ENCODE results near the gene CFAP54. TPM values are rescaled to one million over a fixed set of nuclear protein-coding genes. Genes with fewer than 3 reads are reported as not detected.

The CFAP54 gene
- total RNA-seq, 1 donor from 2014 or later = 0.54 TPM

GRCh38 chr12:96466939-96467751 is 22.2 kb upstream of the CFAP54 start:
- H3K4me3 Mint-ChIP-seq = no peak overlapping the region
- TF ChIP-seq CTCF (IDR thresholded peaks at IDR 0.05; ENCODE audit: unreplicated experiment) = no peak

GRCh38 chr12:96471368-96472050 is 17.9 kb upstream of the CFAP54 start:
- no peaks in the 10 kb centered on the region for H3K27me3 Mint-ChIP-seq (ENCODE audit: low read depth)
- H3K9me3 Mint-ChIP-seq = peaks cover 8% of the 10 kb centered on the region
- no peak overlapping the region for H3K4me3 Mint-ChIP-seq
- no peaks in the 10 kb centered on the region for H3K4me1 Mint-ChIP-seq
- H3K36me3 Mint-ChIP-seq = peaks cover 2% of the 10 kb centered on the region
- DNase-seq (ENCODE audit: low spot score in 2 of 2, unreplicated experiment in 2 of 2) = no peak
- no peak overlapping the region for H3K27ac Mint-ChIP-seq
- no peak for TF ChIP-seq CTCF (IDR thresholded peaks at IDR 0.05; ENCODE audit: unreplicated experiment)

More at GRCh38 chr12:96466939-96467751, 22.2 kb upstream of the CFAP54 start:
- Mint-ChIP-seq H3K4me1 (no peaks in the 10 kb centered on the region), H3K27ac (no peak overlapping the region), H3K36me3 (peaks cover 2% of the 10 kb centered on the region), H3K9me3 (peaks cover 8% of the 10 kb centered on the region), H3K27me3 (ENCODE audit: low read depth) (no peaks in the 10 kb centered on the region)
- no peak for DNase-seq (ENCODE audit: low spot score in 2 of 2, unreplicated experiment in 2 of 2)

GRCh38 chr12:96472384-96472783 is 17.0 kb upstream of the CFAP54 start:
- TF ChIP-seq CTCF (IDR thresholded peaks at IDR 0.05; ENCODE audit: unreplicated experiment) = no peak
- no peak for DNase-seq (ENCODE audit: low spot score in 2 of 2, unreplicated experiment in 2 of 2)

GRCh38 chr12:96473394-96474093 is 15.8 kb upstream of the CFAP54 start:
- no peaks in the 10 kb centered on the region for H3K4me1 Mint-ChIP-seq
- H3K27me3 Mint-ChIP-seq (ENCODE audit: low read depth) = no peaks in the 10 kb centered on the region
- TF ChIP-seq CTCF (IDR thresholded peaks at IDR 0.05; ENCODE audit: unreplicated experiment) = no peak
- H3K4me3 Mint-ChIP-seq = no peak overlapping the region
- peaks cover 2% of the 10 kb centered on the region for H3K36me3 Mint-ChIP-seq
- DNase-seq (ENCODE audit: low spot score in 2 of 2, unreplicated experiment in 2 of 2) = no peak
- peaks cover 8% of the 10 kb centered on the region for H3K9me3 Mint-ChIP-seq
- H3K27ac Mint-ChIP-seq = no peak overlapping the region

More at GRCh38 chr12:96472384-96472783, 17.0 kb upstream of the CFAP54 start:
- H3K4me3 Mint-ChIP-seq = no peak overlapping the region
- H3K4me1 Mint-ChIP-seq = no peaks in the 10 kb centered on the region
- H3K27ac Mint-ChIP-seq = no peak overlapping the region
- H3K27me3 Mint-ChIP-seq (ENCODE audit: low read depth) = no peaks in the 10 kb centered on the region
- peaks cover 2% of the 10 kb centered on the region for H3K36me3 Mint-ChIP-seq
- peaks cover 8% of the 10 kb centered on the region for H3K9me3 Mint-ChIP-seq

- Mint-ChIP-seq H3K9me3 (peaks cover 8% of the 10 kb centered on the region), H3K27me3 (ENCODE audit: low read depth) (no peaks in the 10 kb centered on the region), H3K4me1 (no peaks in the 10 kb centered on the region), H3K36me3 (peaks cover 2% of the 10 kb centered on the region), H3K4me3 (no peak overlapping the region), H3K27ac (no peak overlapping the region)
- no peak for TF ChIP-seq CTCF (IDR thresholded peaks at IDR 0.05; ENCODE audit: unreplicated experiment)
- no peak for DNase-seq (ENCODE audit: low spot score in 2 of 2, unreplicated experiment in 2 of 2)
Observed at GRCh38 chr12:96474206-96474605, 15.2 kb upstream of the CFAP54 start.
